ENCODE results near the gene TMEM39B. TPM values are rescaled to one million over a fixed set of nuclear protein-coding genes. Genes with fewer than 3 reads are reported as not detected.
A peak's percentile ranks its signal among the peaks of the same experiment; 100 is the strongest.

TMEM39B gene
- 13.7 TPM for polyA plus RNA-seq (2013, experiment 1 of 2)
- 13.0 TPM for polyA plus RNA-seq (2013, experiment 2 of 2)

- WGBS: under 1% methylated on average over 64 of the region's 67 CpGs
- Histone ChIP-seq H2BK120ac (ENCODE audit: low read depth, low read length) (peak within 1 kb of the TSS; percentile 86), H3K18ac (ENCODE audit: low read depth in 1 of 2, low read length in 2 of 2) (peak within 1 kb of the TSS; percentile 98)
These were observed at the start of gene TMEM39B for GRCh38 chr1:32072622-32073298. TSS of gene TMEM39B (plus strand) at chr1:32072939. CDS start at chr1:32073048, 109 bp downstream.

GRCh38 chr1:32023351-32023750 is 49.4 kb upstream of the TMEM39B start:
- H3K36me3 ChIP-seq (ENCODE audit: control insufficient read depth in 1 of 2, insufficient read depth in 2 of 2, low read depth in 1 of 2, low read length in 2 of 2): peaks cover 31 to 37% of the 10 kb centered on the region in 2 experiments
- no peak overlapping the region for H4K8ac ChIP-seq (ENCODE audit: low read length)
- no peak overlapping the region for H2BK15ac ChIP-seq (ENCODE audit: low read depth, poor library complexity, severe bottlenecking)
- no peak overlapping the region for H3K4me2 ChIP-seq (ENCODE audit: low read length, poor library complexity, severe bottlenecking)
- H3K4ac ChIP-seq (ENCODE audit: low read depth in 1 of 2, low read length in 2 of 2): no peak overlapping the region
- H3K18ac ChIP-seq (ENCODE audit: low read depth in 1 of 2, low read length in 2 of 2): no peak overlapping the region
- no peak overlapping the region for H3K9ac ChIP-seq (ENCODE audit: low read length)
- no peak overlapping the region for H2BK12ac ChIP-seq (ENCODE audit: low read length in 2 of 2)
- no peaks in the 10 kb centered on the region for H3K27me3 ChIP-seq (ENCODE audit: control insufficient read depth in 1 of 2, insufficient read depth in 1 of 2, low read length in 2 of 2)
- H4K91ac ChIP-seq (ENCODE audit: low read length): no peak overlapping the region
- WGBS: 95% methylated on average over 2 of the region's 3 CpGs
- H3K23ac ChIP-seq (ENCODE audit: low read length in 2 of 2): no peak overlapping the region
- no peak for DNase-seq
- H2BK5ac ChIP-seq (ENCODE audit: low read depth, low read length, poor library complexity, severe bottlenecking): no peak overlapping the region
- H3K79me1 ChIP-seq (replicated peaks; ENCODE audit: low read length, poor library complexity, severe bottlenecking): no peaks in the 10 kb centered on the region
- no peak overlapping the region for H2AFZ ChIP-seq (ENCODE audit: low read depth, low read length)
- no peak overlapping the region for H2AK5ac ChIP-seq (ENCODE audit: low read length, severe bottlenecking)
- no peak overlapping the region for H3K4me3 ChIP-seq (ENCODE audit: insufficient read depth in 1 of 2, low read depth in 1 of 2, low read length in 2 of 2)
- no peaks in the 10 kb centered on the region for H3K9me3 ChIP-seq (ENCODE audit: control insufficient read depth, low read length)
- no peak overlapping the region for H2BK120ac ChIP-seq (ENCODE audit: low read depth, low read length)
- no peak overlapping the region for H3K27ac ChIP-seq (ENCODE audit: low read length, poor library complexity, severe bottlenecking)
- no peak overlapping the region for H3K14ac ChIP-seq (ENCODE audit: low read length in 2 of 2)
- peaks cover 16% of the 10 kb centered on the region for H3K4me1 ChIP-seq (ENCODE audit: control insufficient read depth, insufficient read depth, low read depth, low read length)

More at GRCh38 chr1:32072622-32073298, at the start of gene TMEM39B:
- Histone ChIP-seq H3K4me1 (ENCODE audit: control insufficient read depth, insufficient read depth, low read depth, low read length) (peaks cover 16% of the 10 kb centered on the region), H4K8ac (ENCODE audit: low read length) (peak within 1 kb of the TSS; percentile 93), H3K4ac (ENCODE audit: low read depth in 1 of 2, low read length in 2 of 2) (peak within 1 kb of the TSS; percentile 71 to 99), H2BK12ac (ENCODE audit: low read length in 2 of 2) (peak within 1 kb of the TSS in 1 of 2 experiments; percentile 92), H2AK5ac (ENCODE audit: low read length, severe bottlenecking) (no peak within 1 kb of the TSS), H3K36me3 (ENCODE audit: control insufficient read depth in 1 of 2, insufficient read depth in 2 of 2, low read depth in 1 of 2, low read length in 2 of 2) (peaks cover 20 to 30% of the 10 kb centered on the region in 2 experiments), H3K9ac (ENCODE audit: low read length) (peak within 1 kb of the TSS; percentile 92), H3K79me1 (replicated peaks; ENCODE audit: low read length, poor library complexity, severe bottlenecking) (peaks cover 23% of the 10 kb centered on the region), H3K4me3 (ENCODE audit: insufficient read depth in 1 of 2, low read depth in 1 of 2, low read length in 2 of 2) (peak within 1 kb of the TSS; percentile 83 to 92), H3K27ac (ENCODE audit: low read length, poor library complexity, severe bottlenecking) (peak within 1 kb of the TSS; percentile 91), H3K27me3 (ENCODE audit: control insufficient read depth in 1 of 2, insufficient read depth in 1 of 2, low read length in 2 of 2) (no peaks in the 10 kb centered on the region), H3K9me3 (ENCODE audit: control insufficient read depth, low read length) (no peaks in the 10 kb centered on the region), H3K4me2 (ENCODE audit: low read length, poor library complexity, severe bottlenecking) (peak within 1 kb of the TSS; percentile 70), H3K14ac (ENCODE audit: low read length in 2 of 2) (peak within 1 kb of the TSS in 1 of 2 experiments; percentile 99), H3K23ac (ENCODE audit: low read length in 2 of 2) (peak within 1 kb of the TSS in 1 of 2 experiments; percentile 16), H2AFZ (ENCODE audit: low read depth, low read length) (peak within 1 kb of the TSS; percentile 79), H2BK5ac (ENCODE audit: low read depth, low read length, poor library complexity, severe bottlenecking) (peak within 1 kb of the TSS; percentile 91), H2BK15ac (ENCODE audit: low read depth, poor library complexity, severe bottlenecking) (peak within 1 kb of the TSS; percentile 87), H4K91ac (ENCODE audit: low read length) (peak within 1 kb of the TSS; percentile 98)
- DNase-seq: peak; percentile 96

DNA sequence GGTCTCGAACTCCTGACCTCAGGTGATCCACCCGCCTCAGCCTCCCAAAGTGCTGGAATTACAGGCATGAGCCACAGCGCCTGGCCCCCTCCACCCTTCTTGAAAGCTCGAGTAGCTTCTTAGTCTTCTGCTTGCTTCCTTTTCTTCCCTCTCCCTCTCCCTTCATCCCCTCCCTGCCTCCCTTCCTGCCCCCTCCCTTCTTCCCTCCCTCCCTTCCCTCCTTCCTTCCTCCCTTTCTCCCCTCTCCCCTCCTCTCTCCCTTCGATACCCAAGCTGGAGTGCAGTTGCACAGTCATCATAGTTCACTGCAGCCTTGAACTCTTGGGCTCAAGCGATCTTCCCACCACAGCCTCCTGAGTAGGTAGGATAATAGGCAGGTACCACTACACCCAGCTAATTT is 47.2 kb upstream of the TMEM39B start:
- no peak overlapping the region for H2BK12ac ChIP-seq (ENCODE audit: low read length in 2 of 2)
- no peak overlapping the region for H4K91ac ChIP-seq (ENCODE audit: low read length)
- no peak for DNase-seq
- H3K4ac ChIP-seq (ENCODE audit: low read depth in 1 of 2, low read length in 2 of 2): no peak overlapping the region
- no peak overlapping the region for H3K23ac ChIP-seq (ENCODE audit: low read length in 2 of 2)
- H2BK15ac ChIP-seq (ENCODE audit: low read depth, poor library complexity, severe bottlenecking): no peak overlapping the region
- no peak overlapping the region for H2AFZ ChIP-seq (ENCODE audit: low read depth, low read length)
- no peak overlapping the region for H4K8ac ChIP-seq (ENCODE audit: low read length)
- no peak overlapping the region for H3K18ac ChIP-seq (ENCODE audit: low read depth in 1 of 2, low read length in 2 of 2)
- no peaks in the 10 kb centered on the region for H3K9me3 ChIP-seq (ENCODE audit: control insufficient read depth, low read length)
- no peak overlapping the region for H3K27ac ChIP-seq (ENCODE audit: low read length, poor library complexity, severe bottlenecking)
- H3K4me2 ChIP-seq (ENCODE audit: low read length, poor library complexity, severe bottlenecking): no peak overlapping the region
- H2BK5ac ChIP-seq (ENCODE audit: low read depth, low read length, poor library complexity, severe bottlenecking): no peak overlapping the region
- 95% methylated on average over 5 of the region's 6 CpGs for WGBS
- H3K36me3 ChIP-seq (ENCODE audit: control insufficient read depth in 1 of 2, insufficient read depth in 2 of 2, low read depth in 1 of 2, low read length in 2 of 2): peaks cover 29 to 47% of the 10 kb centered on the region in 2 experiments
- no peak overlapping the region for H2BK120ac ChIP-seq (ENCODE audit: low read depth, low read length)
- H3K4me3 ChIP-seq (ENCODE audit: insufficient read depth in 1 of 2, low read depth in 1 of 2, low read length in 2 of 2): no peak overlapping the region
- no peak overlapping the region for H2AK5ac ChIP-seq (ENCODE audit: low read length, severe bottlenecking)
- no peak overlapping the region for H3K14ac ChIP-seq (ENCODE audit: low read length in 2 of 2)
- H3K27me3 ChIP-seq (ENCODE audit: control insufficient read depth in 1 of 2, insufficient read depth in 1 of 2, low read length in 2 of 2): no peaks in the 10 kb centered on the region
- no peak overlapping the region for H3K9ac ChIP-seq (ENCODE audit: low read length)
- H3K79me1 ChIP-seq (replicated peaks; ENCODE audit: low read length, poor library complexity, severe bottlenecking): no peaks in the 10 kb centered on the region
- H3K4me1 ChIP-seq (ENCODE audit: control insufficient read depth, insufficient read depth, low read depth, low read length): peaks cover 8% of the 10 kb centered on the region

DNA sequence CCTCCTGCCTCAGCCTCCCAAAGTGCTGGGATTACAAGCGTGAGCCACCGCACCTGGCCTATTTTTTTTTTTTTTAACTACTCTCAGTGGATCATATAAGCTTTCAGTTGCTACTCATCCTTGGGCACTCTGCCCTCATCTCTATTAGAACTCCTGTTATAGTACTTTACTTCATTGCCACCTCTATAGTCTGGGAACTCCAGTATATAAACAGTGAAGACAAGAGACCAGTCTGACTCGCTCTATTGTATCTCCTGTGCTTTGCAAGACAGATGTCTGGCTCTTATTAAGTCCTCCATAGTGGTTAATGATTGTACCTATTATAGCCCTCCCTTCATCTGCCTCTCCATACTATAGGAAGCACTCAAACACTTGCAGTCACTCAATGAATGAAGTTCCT is 44.0 kb upstream of the TMEM39B start:
- H2BK5ac ChIP-seq (ENCODE audit: low read depth, low read length, poor library complexity, severe bottlenecking): no peak overlapping the region
- H3K27ac ChIP-seq (ENCODE audit: low read length, poor library complexity, severe bottlenecking): no peak overlapping the region
- no peak overlapping the region for H3K4me2 ChIP-seq (ENCODE audit: low read length, poor library complexity, severe bottlenecking)
- no peaks in the 10 kb centered on the region for H3K9me3 ChIP-seq (ENCODE audit: control insufficient read depth, low read length)
- H4K8ac ChIP-seq (ENCODE audit: low read length): no peak overlapping the region
- H3K4ac ChIP-seq (ENCODE audit: low read depth in 1 of 2, low read length in 2 of 2): no peak overlapping the region
- no peak overlapping the region for H3K23ac ChIP-seq (ENCODE audit: low read length in 2 of 2)
- H2AK5ac ChIP-seq (ENCODE audit: low read length, severe bottlenecking): no peak overlapping the region
- no peak overlapping the region for H2BK15ac ChIP-seq (ENCODE audit: low read depth, poor library complexity, severe bottlenecking)
- H2BK12ac ChIP-seq (ENCODE audit: low read length in 2 of 2): no peak overlapping the region
- no peaks in the 10 kb centered on the region for H3K27me3 ChIP-seq (ENCODE audit: control insufficient read depth in 1 of 2, insufficient read depth in 1 of 2, low read length in 2 of 2)
- no peak overlapping the region for H3K14ac ChIP-seq (ENCODE audit: low read length in 2 of 2)
- no peak overlapping the region for H3K18ac ChIP-seq (ENCODE audit: low read depth in 1 of 2, low read length in 2 of 2)
- peaks cover 24 to 58% of the 10 kb centered on the region in 2 experiments for H3K36me3 ChIP-seq (ENCODE audit: control insufficient read depth in 1 of 2, insufficient read depth in 2 of 2, low read depth in 1 of 2, low read length in 2 of 2)
- no peak overlapping the region for H2BK120ac ChIP-seq (ENCODE audit: low read depth, low read length)
- H3K4me1 ChIP-seq (ENCODE audit: control insufficient read depth, insufficient read depth, low read depth, low read length): peaks cover 7% of the 10 kb centered on the region
- H3K4me3 ChIP-seq (ENCODE audit: insufficient read depth in 1 of 2, low read depth in 1 of 2, low read length in 2 of 2): no peak overlapping the region
- H3K79me1 ChIP-seq (replicated peaks; ENCODE audit: low read length, poor library complexity, severe bottlenecking): no peaks in the 10 kb centered on the region
- H2AFZ ChIP-seq (ENCODE audit: low read depth, low read length): no peak overlapping the region
- WGBS: 100% methylated on average over 2 of the region's 3 CpGs
- DNase-seq: peak; percentile 24
- no peak overlapping the region for H3K9ac ChIP-seq (ENCODE audit: low read length)
- no peak overlapping the region for H4K91ac ChIP-seq (ENCODE audit: low read length)
